Choroid plexus epithelial cell (primary cell): ENCODE measurements around the gene SLC1A2.

Experiments used
- DNase-seq: peaks from one replicate; pipeline ENCODE4 v3.0.0-alpha.2; 2010; ENCODE audit warnings: low read depth
- H3K4me3 ChIP-seq: 2 replicates; pipeline ENCODE4 v1.5.1; 2011; ENCODE audit warnings: low read depth, mild to moderate bottlenecking, control low read depth, low read length, moderate library complexity
- TF ChIP-seq, protein P1 (sequence below): conservative IDR thresholded peaks from 2 replicates; pipeline ENCODE4 v1.5.1; 2011; ENCODE audit warnings: low read depth, mild to moderate bottlenecking, control low read depth, inconsistent platforms, low read length, moderate library complexity

Gene SLC1A2

GRCh38 chr11:35248558-35249323, 170.6 kb downstream of the SLC1A2 start:
- DNase-seq, result no peak
- H3K4me3 ChIP-seq, result no peak overlapping the region
- TF ChIP-seq, protein P1, sequence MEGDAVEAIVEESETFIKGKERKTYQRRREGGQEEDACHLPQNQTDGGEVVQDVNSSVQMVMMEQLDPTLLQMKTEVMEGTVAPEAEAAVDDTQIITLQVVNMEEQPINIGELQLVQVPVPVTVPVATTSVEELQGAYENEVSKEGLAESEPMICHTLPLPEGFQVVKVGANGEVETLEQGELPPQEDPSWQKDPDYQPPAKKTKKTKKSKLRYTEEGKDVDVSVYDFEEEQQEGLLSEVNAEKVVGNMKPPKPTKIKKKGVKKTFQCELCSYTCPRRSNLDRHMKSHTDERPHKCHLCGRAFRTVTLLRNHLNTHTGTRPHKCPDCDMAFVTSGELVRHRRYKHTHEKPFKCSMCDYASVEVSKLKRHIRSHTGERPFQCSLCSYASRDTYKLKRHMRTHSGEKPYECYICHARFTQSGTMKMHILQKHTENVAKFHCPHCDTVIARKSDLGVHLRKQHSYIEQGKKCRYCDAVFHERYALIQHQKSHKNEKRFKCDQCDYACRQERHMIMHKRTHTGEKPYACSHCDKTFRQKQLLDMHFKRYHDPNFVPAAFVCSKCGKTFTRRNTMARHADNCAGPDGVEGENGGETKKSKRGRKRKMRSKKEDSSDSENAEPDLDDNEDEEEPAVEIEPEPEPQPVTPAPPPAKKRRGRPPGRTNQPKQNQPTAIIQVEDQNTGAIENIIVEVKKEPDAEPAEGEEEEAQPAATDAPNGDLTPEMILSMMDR, result no peak

- no peak for DNase-seq
- TF ChIP-seq, protein P1, result no peak
- H3K4me3 ChIP-seq, result no peak overlapping the region
Observed at GRCh38 chr11:35247863-35248262, 171.5 kb downstream of the SLC1A2 start.

DNA sequence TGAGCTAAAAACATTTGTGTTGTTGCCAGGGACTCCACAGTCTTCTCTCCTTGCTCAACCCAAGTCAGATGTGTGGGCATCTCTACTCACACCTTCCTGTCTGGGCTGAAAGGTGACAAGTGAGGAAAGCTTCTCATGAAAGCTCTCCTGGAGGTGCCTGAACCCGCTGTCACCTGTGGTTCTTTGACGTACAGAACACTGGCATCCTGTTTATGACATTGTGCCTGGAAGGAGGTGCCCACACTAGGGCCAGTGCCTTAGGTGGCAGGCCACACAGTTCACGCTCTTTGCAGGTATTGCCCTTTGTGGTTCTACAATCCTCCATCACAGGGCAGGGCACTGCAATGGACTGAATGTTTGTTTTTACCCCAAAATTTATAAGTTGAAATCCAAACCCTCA, 171.9 kb downstream of the SLC1A2 start:
- TF ChIP-seq, protein P1, result no peak
- H3K4me3 ChIP-seq, result no peak overlapping the region
- no peak for DNase-seq

DNA sequence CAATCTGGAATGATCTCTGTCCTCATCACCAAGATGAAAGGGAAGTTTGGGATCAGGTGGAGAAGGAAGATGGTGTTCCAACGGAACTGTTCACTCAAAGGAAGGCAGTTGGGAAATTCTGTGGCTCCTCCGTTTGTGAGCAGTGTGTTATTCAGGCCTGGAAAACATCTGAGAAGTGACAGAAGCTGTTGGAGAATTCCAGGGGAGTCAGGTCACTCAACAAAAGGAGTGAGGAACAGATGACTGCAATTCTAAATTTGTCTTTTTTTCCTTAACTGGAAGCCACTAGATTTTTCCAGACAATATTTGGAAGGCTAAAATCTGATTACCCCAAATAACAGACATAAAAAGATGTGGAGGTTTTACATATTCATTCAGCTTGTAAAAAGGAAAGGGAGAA, 172.6 kb downstream of the SLC1A2 start:
- peak; percentile 13 for DNase-seq
- no peak overlapping the region for H3K4me3 ChIP-seq
- TF ChIP-seq, protein P1, result no peak

DNA sequence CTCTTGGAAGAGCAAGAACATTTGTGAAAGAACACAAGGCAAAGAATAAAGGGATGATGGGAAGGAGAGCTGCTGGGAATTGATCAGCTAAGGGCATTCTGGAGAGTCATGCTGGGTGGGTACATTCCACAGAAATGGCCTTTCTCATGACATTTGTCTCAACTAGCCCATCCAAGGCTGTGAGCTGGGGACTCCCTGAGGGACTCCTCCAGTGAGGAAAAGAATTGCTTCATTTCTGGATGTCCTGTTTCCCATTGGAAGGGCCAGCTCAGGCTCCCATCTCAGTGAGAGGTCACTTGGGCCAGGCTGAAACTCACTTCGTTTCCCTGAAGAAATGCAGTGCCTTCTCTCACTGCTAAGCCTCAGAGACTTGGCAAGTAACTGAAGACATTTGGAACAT, 173.6 kb downstream of the SLC1A2 start:
- TF ChIP-seq, protein P1, result no peak
- no peak for DNase-seq
- no peak overlapping the region for H3K4me3 ChIP-seq

- no peak for DNase-seq
- no peak overlapping the region for H3K4me3 ChIP-seq
- TF ChIP-seq, protein P1, result no peak
Observed at GRCh38 chr11:35245056-35245455, 174.3 kb downstream of the SLC1A2 start.

DNA sequence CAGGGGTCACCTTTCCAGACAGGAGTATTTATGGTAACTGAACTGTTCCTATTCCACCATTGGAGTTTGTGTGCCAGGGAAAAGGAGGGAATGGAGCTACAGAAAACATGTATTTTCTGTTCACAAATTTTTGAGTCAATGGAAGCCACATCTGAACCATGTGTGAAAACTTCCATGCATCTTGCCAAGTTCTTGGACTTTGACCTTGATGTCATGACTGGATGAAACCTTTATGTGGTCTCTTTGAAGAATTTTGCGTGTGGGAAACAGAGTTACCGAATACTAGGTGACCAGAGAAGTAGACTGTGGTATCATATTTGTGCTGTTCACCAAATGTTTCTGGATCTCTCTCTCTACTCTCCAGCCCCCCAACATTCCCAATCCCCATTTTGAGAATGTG, 175.6 kb downstream of the SLC1A2 start:
- TF ChIP-seq, protein P1, result no peak
- no peak for DNase-seq

More for the DNA sequence above, 175.6 kb downstream of the SLC1A2 start:
- no peak overlapping the region for H3K4me3 ChIP-seq
